Measurements from ENCODE around the gene PTMS. TPM values are rescaled to one million over a fixed set of nuclear protein-coding genes. Genes with fewer than 3 reads are reported as not detected.

The PTMS gene
- total RNA-seq: 100 to 1,000 TPM; 285 to 339 TPM

GRCh38 chr12:6765634-6766581, at the start of gene PTMS:
Gene PTMS (plus strand): TSS chr12:6766363. CDS start chr12:6766706, 343 bp downstream.
- H3K27ac ChIP-seq: peak within 1 kb of the TSS; percentile 92 to 99
- intact Hi-C loops (cut with DNase I): loop anchor here (1.0 to 5.0 kb wide), 3 partner anchors 13 to 154 kb away; partner anchors contain the start of genes MLF2 and P3H3
- no peaks in the 10 kb centered on the region for H3K27me3 ChIP-seq (replicated peaks; ENCODE audit: insufficient read depth)
- no peaks in the 10 kb centered on the region for H3K9me3 ChIP-seq
- peak within 1 kb of the TSS; percentile 89 to 91 for H3K4me3 ChIP-seq
- DNase-seq (ENCODE audit: low spot score): peak; percentile 86
- peaks cover 0 to 7% of the 10 kb centered on the region in 2 donors for H3K36me3 ChIP-seq
- WGBS: 2% methylated on average over 54 of the region's 63 CpGs
- TF ChIP-seq CTCF (IDR thresholded peaks at IDR 0.05): peak in 1 of 4 experiments; percentile 9
- TF ChIP-seq POLR2AphosphoS5 (IDR thresholded peaks at IDR 0.05): peak; percentile 77
- TF ChIP-seq POLR2A (IDR thresholded peaks at IDR 0.05): peak; percentile 88
- H3K4me1 ChIP-seq (replicated peaks): peaks cover 12% of the 10 kb centered on the region

GRCh38 chr12:6716874-6717437, 49.2 kb upstream of the PTMS start:
- Histone ChIP-seq H3K27me3 (replicated peaks; ENCODE audit: insufficient read depth) (no peaks in the 10 kb centered on the region), H3K27ac (no peak overlapping the region), H3K4me1 (replicated peaks) (no peaks in the 10 kb centered on the region), H3K4me3 (no peak overlapping the region), H3K36me3 (no peaks in the 10 kb centered on the region), H3K9me3 (no peaks in the 10 kb centered on the region)
- intact Hi-C loops (cut with DNase I): no loop called here
- WGBS: 83% methylated on average over 10 of the region's 10 CpGs
- TF ChIP-seq POLR2A (IDR thresholded peaks at IDR 0.05) (no peak), POLR2AphosphoS5 (IDR thresholded peaks at IDR 0.05) (no peak), CTCF (IDR thresholded peaks at IDR 0.05) (no peak)
- DNase-seq (ENCODE audit: low spot score): no peak

GRCh38 chr12:6722863-6723262, 43.3 kb upstream of the PTMS start:
- Histone ChIP-seq H3K27ac (no peak overlapping the region), H3K4me3 (no peak overlapping the region), H3K27me3 (replicated peaks; ENCODE audit: insufficient read depth) (no peaks in the 10 kb centered on the region), H3K4me1 (replicated peaks) (no peaks in the 10 kb centered on the region), H3K9me3 (no peaks in the 10 kb centered on the region), H3K36me3 (no peaks in the 10 kb centered on the region)
- WGBS: 86% methylated on average over 3 of the region's 3 CpGs
- intact Hi-C loops (cut with DNase I): no loop called here
- DNase-seq (ENCODE audit: low spot score): no peak
- TF ChIP-seq POLR2AphosphoS5 (IDR thresholded peaks at IDR 0.05) (no peak), CTCF (IDR thresholded peaks at IDR 0.05) (no peak), POLR2A (IDR thresholded peaks at IDR 0.05) (no peak)

GRCh38 chr12:6723607-6724408, 42.4 kb upstream of the PTMS start, which contains the start of gene COPS7A:
Gene COPS7A (plus strand): TSS chr12:6724046. CDS start chr12:6724657, 611 bp downstream.
- Histone ChIP-seq H3K4me1 (replicated peaks) (no peaks in the 10 kb centered on the region), H3K27me3 (replicated peaks; ENCODE audit: insufficient read depth) (no peaks in the 10 kb centered on the region), H3K36me3 (peaks cover 0 to 4% of the 10 kb centered on the region in 2 donors), H3K4me3 (peak within 1 kb of the TSS; percentile 49 to 59), H3K27ac (peak within 1 kb of the TSS; percentile 73 to 76), H3K9me3 (no peaks in the 10 kb centered on the region)
- TF ChIP-seq POLR2A (IDR thresholded peaks at IDR 0.05) (peak; percentile 64), POLR2AphosphoS5 (IDR thresholded peaks at IDR 0.05) (peak; percentile 96), CTCF (IDR thresholded peaks at IDR 0.05) (peak in 2 of 4 experiments; percentile 17 to 30)
- intact Hi-C loops (cut with DNase I): loop anchor here (1.0 kb wide), 1 partner anchor 35 kb away; the partner anchor contains the start of gene ZNF384
- WGBS: under 1% methylated on average over 34 of the region's 49 CpGs
- peak; percentile 98 for DNase-seq (ENCODE audit: low spot score)

Measured in prostate gland (tissue), 2 donors.